Measurements from ENCODE around the gene IRF2.

DNA sequence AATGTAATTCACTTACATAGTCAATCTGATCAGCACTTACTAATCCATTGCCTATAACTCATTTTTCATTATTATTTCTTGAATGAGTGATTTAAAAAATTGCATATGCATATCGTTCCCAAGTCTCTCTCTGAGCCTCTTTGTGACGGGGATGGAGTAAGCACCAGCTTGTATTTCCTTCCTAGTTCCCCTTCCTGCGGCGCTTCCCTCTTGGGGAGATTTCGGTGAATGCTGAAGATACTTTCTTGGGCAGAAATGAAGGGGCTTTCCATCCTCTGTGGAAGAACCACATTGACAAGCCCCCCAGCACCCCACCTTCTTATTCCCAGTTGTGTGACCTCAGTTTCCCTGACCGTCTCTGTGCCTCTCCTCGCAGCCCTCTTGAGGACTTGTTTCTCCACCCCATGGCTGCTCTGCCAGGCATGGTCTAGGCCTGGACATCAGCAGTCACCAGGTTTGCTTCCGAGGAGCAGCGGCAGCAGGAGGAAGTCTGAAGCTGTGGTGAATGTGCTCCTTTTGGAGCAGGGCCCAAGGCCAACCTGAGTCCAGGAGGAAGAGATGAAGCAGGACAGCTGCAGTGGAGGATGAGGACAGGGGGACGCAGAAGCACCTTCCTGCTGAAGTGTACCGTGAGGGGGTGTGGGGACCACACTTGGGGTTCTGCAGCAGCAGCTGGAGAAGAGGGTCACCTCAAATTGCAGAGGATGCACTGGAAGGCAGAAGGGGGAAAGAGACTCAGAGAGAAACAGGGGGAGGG lies 124.9 kb downstream of the IRF2 start:
- no peak for TF ChIP-seq EZH2 (IDR thresholded peaks at IDR 0.05; ENCODE audit: borderline replicate concordance, insufficient read depth, low read length, poor library complexity, severe bottlenecking)
- TF ChIP-seq, protein P1, sequence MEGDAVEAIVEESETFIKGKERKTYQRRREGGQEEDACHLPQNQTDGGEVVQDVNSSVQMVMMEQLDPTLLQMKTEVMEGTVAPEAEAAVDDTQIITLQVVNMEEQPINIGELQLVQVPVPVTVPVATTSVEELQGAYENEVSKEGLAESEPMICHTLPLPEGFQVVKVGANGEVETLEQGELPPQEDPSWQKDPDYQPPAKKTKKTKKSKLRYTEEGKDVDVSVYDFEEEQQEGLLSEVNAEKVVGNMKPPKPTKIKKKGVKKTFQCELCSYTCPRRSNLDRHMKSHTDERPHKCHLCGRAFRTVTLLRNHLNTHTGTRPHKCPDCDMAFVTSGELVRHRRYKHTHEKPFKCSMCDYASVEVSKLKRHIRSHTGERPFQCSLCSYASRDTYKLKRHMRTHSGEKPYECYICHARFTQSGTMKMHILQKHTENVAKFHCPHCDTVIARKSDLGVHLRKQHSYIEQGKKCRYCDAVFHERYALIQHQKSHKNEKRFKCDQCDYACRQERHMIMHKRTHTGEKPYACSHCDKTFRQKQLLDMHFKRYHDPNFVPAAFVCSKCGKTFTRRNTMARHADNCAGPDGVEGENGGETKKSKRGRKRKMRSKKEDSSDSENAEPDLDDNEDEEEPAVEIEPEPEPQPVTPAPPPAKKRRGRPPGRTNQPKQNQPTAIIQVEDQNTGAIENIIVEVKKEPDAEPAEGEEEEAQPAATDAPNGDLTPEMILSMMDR (IDR thresholded peaks at IDR 0.05; ENCODE audit: poor library complexity, severe bottlenecking): no peak
- no peak for TF ChIP-seq POLR2AphosphoS5 (IDR thresholded peaks at IDR 0.05)
